SK-N-SH treated with all-trans-retinoic acid at 6 μM for 48 hours (cell line): ENCODE data around the gene C9orf50.

Source experiments
- ATAC-seq: fragments of 200-7000 bp; cut with Tn5 transposase; 3 replicates; pipeline ENCODE4 v1.9.1; 2020; ENCODE audit warnings: mild to moderate bottlenecking, moderate library complexity
- ARNTL ChIP-seq: fragments of 450-650 bp; formaldehyde crosslinking; IDR thresholded peaks from 2 replicates; pipeline ENCODE4 v1.5.0; 2020; ENCODE audit warnings: low read depth, mild to moderate bottlenecking, moderate library complexity, borderline replicate concordance
- BACH2 ChIP-seq: fragments of 250-450 bp; sonication (Bioruptor Pico); IDR thresholded peaks from 2 replicates; pipeline ENCODE4 v1.9.0; 2021; ENCODE audit warnings: mild to moderate bottlenecking, borderline replicate concordance
- CSDC2 ChIP-seq: fragments of 250-450 bp; sonication (Bioruptor Pico); IDR thresholded peaks from 2 replicates; pipeline ENCODE4 v1.5.0; 2020; ENCODE audit warnings: mild to moderate bottlenecking, moderate library complexity
- ESRRG ChIP-seq: fragments of 250-450 bp; sonication (Bioruptor Pico); IDR thresholded peaks from 2 replicates; pipeline ENCODE4 v1.6.1; 2021; ENCODE audit warnings: mild to moderate bottlenecking
- GLIS3 ChIP-seq: fragments of 250-450 bp; sonication (Bioruptor Pico); IDR thresholded peaks from 2 replicates; pipeline ENCODE4 v1.5.0; 2020; ENCODE audit warnings: mild to moderate bottlenecking, moderate library complexity
- ISL1 ChIP-seq: fragments of 250-450 bp; sonication (Bioruptor Pico); IDR thresholded peaks from 2 replicates; pipeline ENCODE4 v2.1.2; 2022; ENCODE audit warnings: mild to moderate bottlenecking, moderate library complexity
- OSR1 ChIP-seq: fragments of 250-450 bp; sonication (Bioruptor Pico); IDR thresholded peaks from 2 replicates; pipeline ENCODE4 v1.8.0; 2022; ENCODE audit warnings: moderate library complexity, mild to moderate bottlenecking, inconsistent platforms
- POU6F1 ChIP-seq: fragments of 250-450 bp; sonication (Bioruptor Pico); IDR thresholded peaks from 2 replicates; pipeline ENCODE4 v1.8.0; 2021; ENCODE audit warnings: low read depth, mild to moderate bottlenecking, moderate library complexity, borderline replicate concordance
- PPARA ChIP-seq: fragments of 250-450 bp; sonication (Bioruptor Pico); IDR thresholded peaks from 2 replicates; pipeline ENCODE4 v1.5.0; 2020; ENCODE audit warnings: mild to moderate bottlenecking, borderline replicate concordance
- RARB ChIP-seq: fragments of 250-450 bp; sonication (Bioruptor Pico); IDR thresholded peaks from 2 replicates; pipeline ENCODE4 v1.8.0; 2021; ENCODE audit warnings: mild to moderate bottlenecking, moderate library complexity
- SNAI2 ChIP-seq: fragments of 250-450 bp; sonication (Bioruptor Pico); IDR thresholded peaks from 2 replicates; pipeline ENCODE4 v1.5.0; 2020; ENCODE audit warnings: mild to moderate bottlenecking, moderate library complexity
- TCF4 ChIP-seq: fragments of 250-450 bp; sonication (Bioruptor Pico); IDR thresholded peaks from 2 replicates; pipeline ENCODE4 v1.8.0; 2021; ENCODE audit warnings: mild to moderate bottlenecking, moderate library complexity, borderline replicate concordance
- TOX ChIP-seq: fragments of 250-450 bp; sonication (Bioruptor Pico); IDR thresholded peaks from 2 replicates; pipeline ENCODE4 v1.8.0; 2021; ENCODE audit warnings: mild to moderate bottlenecking, moderate library complexity, borderline replicate concordance
- TSHZ2 ChIP-seq: fragments of 250-450 bp; sonication (Bioruptor Pico); IDR thresholded peaks from 2 replicates; pipeline ENCODE4 v1.5.0; 2020; ENCODE audit warnings: mild to moderate bottlenecking, moderate library complexity
- ZC3H10 ChIP-seq: fragments of 250-450 bp; sonication (Bioruptor Pico); IDR thresholded peaks from 2 replicates; pipeline ENCODE4 v1.5.1; 2021; ENCODE audit warnings: mild to moderate bottlenecking, moderate library complexity
- ZFP3 ChIP-seq: fragments of 250-450 bp; sonication (Bioruptor Pico); IDR thresholded peaks from 2 replicates; pipeline ENCODE4 v1.5.0; 2020; ENCODE audit warnings: mild to moderate bottlenecking, moderate library complexity
- ZFP30 ChIP-seq: fragments of 450-650 bp; formaldehyde crosslinking; IDR thresholded peaks from 2 replicates; pipeline ENCODE4 v1.5.0; 2022; ENCODE audit warnings: mild to moderate bottlenecking, moderate library complexity
- ZNF565 ChIP-seq: fragments of 450-650 bp; formaldehyde crosslinking; conservative IDR thresholded peaks from 2 replicates; pipeline ENCODE4 v1.5.0; 2020; ENCODE audit warnings: low read depth, mild to moderate bottlenecking, moderate library complexity
- ZNF70 ChIP-seq: fragments of 450-650 bp; formaldehyde crosslinking; IDR thresholded peaks from 2 replicates; pipeline ENCODE4 v1.5.0; 2020; ENCODE audit warnings: mild to moderate bottlenecking, moderate library complexity
- ZNF8 ChIP-seq: fragments of 450-650 bp; formaldehyde crosslinking; IDR thresholded peaks from 2 replicates; pipeline ENCODE4 v1.5.0; 2020; ENCODE audit warnings: mild to moderate bottlenecking, moderate library complexity
- TF ChIP-seq, protein P1 (sequence below): fragments of 250-450 bp; sonication (Bioruptor Pico); IDR thresholded peaks from 2 replicates; pipeline ENCODE4 v1.5.1; 2020; ENCODE audit warnings: low read depth, mild to moderate bottlenecking, moderate library complexity
- TF ChIP-seq, protein P2 (sequence below): fragments of 250-450 bp; sonication (Bioruptor Pico); IDR thresholded peaks from 2 replicates; pipeline ENCODE4 v1.5.1; 2021; ENCODE audit warnings: mild to moderate bottlenecking, moderate library complexity
- TF ChIP-seq, protein P3 (sequence below): fragments of 250-450 bp; sonication (Bioruptor Pico); IDR thresholded peaks from 2 replicates; pipeline ENCODE4 v1.8.0; 2020; ENCODE audit warnings: mild to moderate bottlenecking, moderate library complexity, borderline replicate concordance

Gene C9orf50

DNA sequence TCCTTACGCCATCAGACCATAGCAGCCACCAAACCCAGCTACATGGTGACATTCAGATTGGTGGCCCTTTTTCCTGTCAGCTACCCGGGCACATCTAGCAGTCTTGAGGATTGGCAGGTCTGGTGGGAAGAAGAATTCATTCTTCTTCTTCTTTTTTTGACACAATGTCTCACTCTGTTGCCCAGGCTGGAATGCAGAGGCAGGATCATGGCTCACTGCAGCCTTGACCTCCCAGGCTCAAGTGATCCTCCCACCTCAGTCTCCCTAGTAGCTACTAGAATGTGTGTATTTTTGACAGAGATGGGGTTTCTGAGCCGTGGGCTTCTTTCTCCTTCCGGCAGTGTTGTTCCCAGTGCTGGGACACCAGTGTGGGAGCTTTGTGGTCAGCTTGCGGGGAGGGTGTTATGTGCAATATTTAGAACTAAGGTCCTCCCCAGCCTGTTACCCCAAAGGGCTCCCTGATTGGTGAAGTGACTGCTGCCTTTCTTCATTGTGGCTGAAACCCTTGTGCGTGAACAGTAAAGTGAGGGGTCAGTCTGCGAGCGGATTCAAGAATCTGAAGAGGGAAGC lies 8.4 kb upstream of the C9orf50 start:
- no peak for ATAC-seq
- TF ChIP-seq ZFP3 (CRISPR knock-in tag) (no peak), ZNF565 (CRISPR knock-in tag) (no peak), ZNF8 (CRISPR knock-in tag) (no peak), ESRRG (CRISPR knock-in tag) (no peak), GLIS3 (no peak), OSR1 (no peak), ISL1 (CRISPR knock-in tag) (no peak), TSHZ2 (CRISPR knock-in tag) (no peak), ZNF70 (no peak), POU6F1 (CRISPR knock-in tag) (no peak), ARNTL (CRISPR knock-in tag) (no peak), RARB (no peak)
- TF ChIP-seq, protein P1, sequence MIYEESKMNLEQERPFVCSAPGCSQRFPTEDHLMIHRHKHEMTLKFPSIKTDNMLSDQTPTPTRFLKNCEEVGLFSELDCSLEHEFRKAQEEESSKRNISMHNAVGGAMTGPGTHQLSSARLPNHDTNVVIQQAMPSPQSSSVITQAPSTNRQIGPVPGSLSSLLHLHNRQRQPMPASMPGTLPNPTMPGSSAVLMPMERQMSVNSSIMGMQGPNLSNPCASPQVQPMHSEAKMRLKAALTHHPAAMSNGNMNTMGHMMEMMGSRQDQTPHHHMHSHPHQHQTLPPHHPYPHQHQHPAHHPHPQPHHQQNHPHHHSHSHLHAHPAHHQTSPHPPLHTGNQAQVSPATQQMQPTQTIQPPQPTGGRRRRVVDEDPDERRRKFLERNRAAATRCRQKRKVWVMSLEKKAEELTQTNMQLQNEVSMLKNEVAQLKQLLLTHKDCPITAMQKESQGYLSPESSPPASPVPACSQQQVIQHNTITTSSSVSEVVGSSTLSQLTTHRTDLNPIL, result no peak
- TF ChIP-seq, all 23 proteins: peak for 0

DNA sequence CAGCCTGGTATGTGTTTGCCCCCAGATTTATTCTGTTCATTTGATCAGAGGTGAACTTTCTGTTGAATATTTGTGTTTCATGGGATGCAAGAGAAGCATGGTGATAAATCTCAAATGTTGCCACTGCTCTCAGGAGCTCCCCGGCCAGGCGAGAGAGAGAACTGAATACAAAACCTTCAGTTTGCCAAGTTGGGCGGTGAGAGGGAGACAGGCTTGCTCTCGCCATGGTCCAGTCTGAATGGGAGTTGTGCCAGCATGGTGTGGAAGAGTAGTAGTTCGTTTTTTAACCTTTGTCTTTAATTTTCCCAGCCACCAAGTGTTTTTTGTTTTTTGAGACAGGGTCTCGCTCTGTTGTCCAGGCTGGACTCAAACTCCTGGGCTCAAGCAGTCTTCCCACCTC lies 7.8 kb upstream of the C9orf50 start:
- ATAC-seq, result no peak
- TF ChIP-seq, protein P2, sequence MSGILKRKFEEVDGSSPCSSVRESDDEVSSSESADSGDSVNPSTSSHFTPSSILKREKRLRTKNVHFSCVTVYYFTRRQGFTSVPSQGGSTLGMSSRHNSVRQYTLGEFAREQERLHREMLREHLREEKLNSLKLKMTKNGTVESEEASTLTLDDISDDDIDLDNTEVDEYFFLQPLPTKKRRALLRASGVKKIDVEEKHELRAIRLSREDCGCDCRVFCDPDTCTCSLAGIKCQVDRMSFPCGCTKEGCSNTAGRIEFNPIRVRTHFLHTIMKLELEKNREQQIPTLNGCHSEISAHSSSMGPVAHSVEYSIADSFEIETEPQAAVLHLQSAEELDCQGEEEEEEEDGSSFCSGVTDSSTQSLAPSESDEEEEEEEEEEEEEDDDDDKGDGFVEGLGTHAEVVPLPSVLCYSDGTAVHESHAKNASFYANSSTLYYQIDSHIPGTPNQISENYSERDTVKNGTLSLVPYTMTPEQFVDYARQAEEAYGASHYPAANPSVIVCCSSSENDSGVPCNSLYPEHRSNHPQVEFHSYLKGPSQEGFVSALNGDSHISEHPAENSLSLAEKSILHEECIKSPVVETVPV (CRISPR knock-in tag), result no peak
- no peak for TF ChIP-seq ZFP30 (CRISPR knock-in tag)
- TF ChIP-seq ZNF8 (CRISPR knock-in tag), result no peak
- no peak for TF ChIP-seq PPARA (CRISPR knock-in tag)
- no peak for TF ChIP-seq RARB
- TF ChIP-seq TOX (CRISPR knock-in tag), result no peak
- no peak for TF ChIP-seq ESRRG (CRISPR knock-in tag)
- no peak for TF ChIP-seq ZC3H10 (CRISPR knock-in tag)
- TF ChIP-seq ZNF565 (CRISPR knock-in tag), result no peak
- TF ChIP-seq TCF4, result no peak
- no peak for TF ChIP-seq ZNF70
- TF ChIP-seq GLIS3, result no peak
- TF ChIP-seq CSDC2 (CRISPR knock-in tag), result no peak
- TF ChIP-seq SNAI2 (CRISPR knock-in tag), result no peak
- TF ChIP-seq, protein P3, sequence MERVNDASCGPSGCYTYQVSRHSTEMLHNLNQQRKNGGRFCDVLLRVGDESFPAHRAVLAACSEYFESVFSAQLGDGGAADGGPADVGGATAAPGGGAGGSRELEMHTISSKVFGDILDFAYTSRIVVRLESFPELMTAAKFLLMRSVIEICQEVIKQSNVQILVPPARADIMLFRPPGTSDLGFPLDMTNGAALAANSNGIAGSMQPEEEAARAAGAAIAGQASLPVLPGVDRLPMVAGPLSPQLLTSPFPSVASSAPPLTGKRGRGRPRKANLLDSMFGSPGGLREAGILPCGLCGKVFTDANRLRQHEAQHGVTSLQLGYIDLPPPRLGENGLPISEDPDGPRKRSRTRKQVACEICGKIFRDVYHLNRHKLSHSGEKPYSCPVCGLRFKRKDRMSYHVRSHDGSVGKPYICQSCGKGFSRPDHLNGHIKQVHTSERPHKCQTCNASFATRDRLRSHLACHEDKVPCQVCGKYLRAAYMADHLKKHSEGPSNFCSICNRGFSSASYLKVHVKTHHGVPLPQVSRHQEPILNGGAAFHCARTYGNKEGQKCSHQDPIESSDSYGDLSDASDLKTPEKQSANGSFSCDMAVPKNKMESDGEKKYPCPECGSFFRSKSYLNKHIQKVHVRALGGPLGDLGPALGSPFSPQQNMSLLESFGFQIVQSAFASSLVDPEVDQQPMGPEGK (CRISPR knock-in tag), result no peak
- no peak for TF ChIP-seq BACH2 (CRISPR knock-in tag)
- TF ChIP-seq ZFP3 (CRISPR knock-in tag), result no peak
